CD4-positive, CD25-positive, alpha-beta regulatory T cell (primary cell): ENCODE results near the gene LITAF. TPM values are rescaled to one million over a fixed set of nuclear protein-coding genes. Genes with fewer than 3 reads are reported as not detected.
A peak's percentile ranks its signal among the peaks of the same experiment; 100 is the strongest.

Experiments
- ATAC-seq, 2 donors: fragments of 150-1000 bp; cut with Tn5 transposase; one replicate each; pipeline ENCODE4 v1.10.0; 2021; ENCODE audit warnings: low read depth in 2 of 2, moderate number of reproducible peaks in 2 of 2, moderate library complexity in 1 of 2
- DNase-seq, 3 donors: peaks; one replicate each; pipeline versions ENCODE4 v3.0.0 to v3.0.0-alpha.2; 2012 to 2022; ENCODE audit warnings: mixed read lengths in 1 of 3
- H3K27ac ChIP-seq: one replicate; pipeline ENCODE4 v1.7.0; 2013; ENCODE audit warnings: mild to moderate bottlenecking, low read length; ENCODE audit not compliant: insufficient read depth, poor library complexity, severe bottlenecking
- H3K27me3 ChIP-seq: one replicate; pipeline ENCODE4 v1.7.0; 2013; ENCODE audit warnings: low read length; ENCODE audit not compliant: control insufficient read depth, insufficient read depth
- H3K36me3 ChIP-seq: one replicate; pipeline ENCODE4 v1.7.0; 2013; ENCODE audit warnings: mild to moderate bottlenecking, low read length, moderate library complexity; ENCODE audit not compliant: control insufficient read depth, insufficient read depth
- H3K4me1 ChIP-seq: 2 replicates; pipeline ENCODE4 v1.7.0; 2013; ENCODE audit warnings: mild to moderate bottlenecking, low read length; ENCODE audit not compliant: insufficient read depth, control insufficient read depth, poor library complexity, severe bottlenecking
- H3K4me3 ChIP-seq: one replicate; pipeline ENCODE4 v1.7.0; 2013; ENCODE audit warnings: low read depth, mild to moderate bottlenecking, low read length, moderate library complexity
- H3K9me3 ChIP-seq, 2 experiments: 1 replicate in 1 of 2; 2 replicates in 1 of 2; pipeline ENCODE4 v1.7.0; 2013; ENCODE audit warnings: low read length in 2 of 2, mild to moderate bottlenecking in 1 of 2, moderate library complexity in 1 of 2; ENCODE audit not compliant: control insufficient read depth in 2 of 2
- H3K27ac Mint-ChIP-seq, 3 donors: one replicate each; pipeline ENCODE4 v1.8.0; 2020 to 2022; ENCODE audit warnings: mild to moderate bottlenecking in 3 of 3, mixed read lengths in 3 of 3, moderate library complexity in 2 of 3
- H3K27me3 Mint-ChIP-seq: one replicate; pipeline ENCODE4 v1.8.0; 2022; ENCODE audit warnings: mild to moderate bottlenecking, mixed read lengths
- H3K36me3 Mint-ChIP-seq: one replicate; pipeline ENCODE4 v1.8.0; 2020; ENCODE audit warnings: mixed read lengths
- H3K4me1 Mint-ChIP-seq, 4 donors: one replicate each; pipeline ENCODE4 v1.8.0; 2020 to 2022; ENCODE audit warnings: mixed read lengths in 4 of 4, mild to moderate bottlenecking in 1 of 4
- H3K4me3 Mint-ChIP-seq, 4 donors: one replicate each; pipeline ENCODE4 v1.8.0; 2020 to 2022; ENCODE audit warnings: mild to moderate bottlenecking in 4 of 4, mixed read lengths in 4 of 4, moderate library complexity in 3 of 4
- H3K9me3 Mint-ChIP-seq, 7 donors: one replicate each; pipeline ENCODE4 v1.8.0; 2020 to 2022; ENCODE audit warnings: mixed read lengths in 7 of 7, mild to moderate bottlenecking in 3 of 7, moderate library complexity in 2 of 7
- polyA plus RNA-seq, 4 donors: library from polyadenylated mRNA; unstranded; fragments of 300-500 nt; fragmentation: Illumina TruSeq; gene quantifications; one replicate each; pipeline ENCODE4 v1.2.3, GENCODE V29; 2021
- total RNA-seq: library from RNA; stranded (reverse); gene quantifications from one replicate; pipeline ENCODE4 v1.2.3, GENCODE V29; 2022

Gene LITAF
- total and polyA plus RNA-seq, 5 donors from 2014 or later, result 281 to 696 (median 635) TPM

- ATAC-seq (no peak), DNase-seq (no peak)
- Mint-ChIP-seq H3K4me1 (peaks cover 16 to 50% (median 31%) of the 10 kb centered on the region in 4 donors), H3K4me3 (peak overlapping the region in 1 of 4 donors; percentile 16), H3K9me3 (peaks cover 0 to 6% (median 0%) of the 10 kb centered on the region in 7 donors), H3K27me3 (peaks cover 6% of the 10 kb centered on the region), H3K36me3 (peaks cover 59% of the 10 kb centered on the region), H3K27ac (peak overlapping the region in 2 of 3 donors; percentile 74 to 85)
- H3K27ac ChIP-seq, result no peak overlapping the region
- no peak overlapping the region for H3K4me3 ChIP-seq
- H3K9me3 ChIP-seq, result no peaks in the 10 kb centered on the region
- peaks cover 25% of the 10 kb centered on the region for H3K4me1 ChIP-seq
- no peaks in the 10 kb centered on the region for H3K27me3 ChIP-seq
- peaks cover 85% of the 10 kb centered on the region for H3K36me3 ChIP-seq
Observed at GRCh38 chr16:11553371-11553770, 33.3 kb downstream of the LITAF start.

- Histone ChIP-seq H3K27ac (no peak overlapping the region), H3K4me1 (peaks cover 16% of the 10 kb centered on the region), H3K4me3 (no peak overlapping the region), H3K36me3 (peaks cover 94% of the 10 kb centered on the region), H3K9me3 (no peaks in the 10 kb centered on the region), H3K27me3 (no peaks in the 10 kb centered on the region)
- Mint-ChIP-seq H3K27me3 (peaks cover 6% of the 10 kb centered on the region), H3K4me1 (peaks cover 13 to 41% (median 27%) of the 10 kb centered on the region in 4 donors), H3K9me3 (peaks cover 0 to 6% (median 0%) of the 10 kb centered on the region in 7 donors), H3K36me3 (peaks cover 67% of the 10 kb centered on the region), H3K4me3 (peak overlapping the region in 1 of 4 donors; percentile 60), H3K27ac (peak overlapping the region in 2 of 3 donors; percentile 21 to 39)
- ATAC-seq (no peak), DNase-seq (no peak)
Observed at GRCh38 chr16:11552440-11552839, 34.3 kb downstream of the LITAF start.

GRCh38 chr16:11551842-11552241 is 34.9 kb downstream of the LITAF start:
- H3K4me1 ChIP-seq, result peaks cover 10% of the 10 kb centered on the region
- DNase-seq (no peak), ATAC-seq (no peak)
- no peaks in the 10 kb centered on the region for H3K9me3 ChIP-seq
- no peaks in the 10 kb centered on the region for H3K27me3 ChIP-seq
- Mint-ChIP-seq H3K36me3 (peaks cover 66% of the 10 kb centered on the region), H3K4me1 (peaks cover 13 to 35% (median 21%) of the 10 kb centered on the region in 4 donors), H3K4me3 (no peak overlapping the region), H3K27me3 (peaks cover 2% of the 10 kb centered on the region), H3K27ac (peak overlapping the region in 1 of 3 donors; percentile 20), H3K9me3 (peaks cover 0 to 6% (median 0%) of the 10 kb centered on the region in 7 donors)
- H3K36me3 ChIP-seq, result peaks cover 99% of the 10 kb centered on the region
- no peak overlapping the region for H3K27ac ChIP-seq
- H3K4me3 ChIP-seq, result no peak overlapping the region

- DNase-seq, result no peak
- Histone ChIP-seq H3K4me3 (no peak overlapping the region), H3K9me3 (no peaks in the 10 kb centered on the region), H3K36me3 (peaks cover 97% of the 10 kb centered on the region), H3K27ac (no peak overlapping the region), H3K4me1 (peaks cover 1% of the 10 kb centered on the region), H3K27me3 (no peaks in the 10 kb centered on the region)
- H3K27ac Mint-ChIP-seq, result peak overlapping the region in 2 of 3 donors; percentile 42 to 52
- ATAC-seq, result no peak
- peaks cover 57% of the 10 kb centered on the region for H3K36me3 Mint-ChIP-seq
- peak overlapping the region in 1 of 4 donors; percentile 43 for H3K4me3 Mint-ChIP-seq
- H3K27me3 Mint-ChIP-seq, result no peaks in the 10 kb centered on the region
- H3K4me1 Mint-ChIP-seq, result peaks cover 9 to 26% (median 15%) of the 10 kb centered on the region in 4 donors
- peaks cover 0 to under 1% (median 0%) of the 10 kb centered on the region in 7 donors for H3K9me3 Mint-ChIP-seq
Observed at GRCh38 chr16:11550791-11551498, 35.8 kb downstream of the LITAF start.

GRCh38 chr16:11547118-11547916 is 39.4 kb downstream of the LITAF start:
- H3K4me3 ChIP-seq, result no peak overlapping the region
- H3K27me3 ChIP-seq, result no peaks in the 10 kb centered on the region
- H3K4me1 ChIP-seq, result no peaks in the 10 kb centered on the region
- peaks cover 63% of the 10 kb centered on the region for H3K36me3 ChIP-seq
- H3K27ac Mint-ChIP-seq, result peak overlapping the region in 1 of 3 donors; percentile 56
- DNase-seq (no peak), ATAC-seq (no peak)
- H3K4me3 Mint-ChIP-seq, result no peak overlapping the region
- no peaks in the 10 kb centered on the region for H3K9me3 ChIP-seq
- H3K4me1 Mint-ChIP-seq, result peaks cover 5 to 13% (median 7%) of the 10 kb centered on the region in 4 donors
- H3K27ac ChIP-seq, result no peak overlapping the region
- H3K36me3 Mint-ChIP-seq, result peaks cover 43% of the 10 kb centered on the region
- H3K27me3 Mint-ChIP-seq, result no peaks in the 10 kb centered on the region
- no peaks in the 10 kb centered on the region for H3K9me3 Mint-ChIP-seq

DNA sequence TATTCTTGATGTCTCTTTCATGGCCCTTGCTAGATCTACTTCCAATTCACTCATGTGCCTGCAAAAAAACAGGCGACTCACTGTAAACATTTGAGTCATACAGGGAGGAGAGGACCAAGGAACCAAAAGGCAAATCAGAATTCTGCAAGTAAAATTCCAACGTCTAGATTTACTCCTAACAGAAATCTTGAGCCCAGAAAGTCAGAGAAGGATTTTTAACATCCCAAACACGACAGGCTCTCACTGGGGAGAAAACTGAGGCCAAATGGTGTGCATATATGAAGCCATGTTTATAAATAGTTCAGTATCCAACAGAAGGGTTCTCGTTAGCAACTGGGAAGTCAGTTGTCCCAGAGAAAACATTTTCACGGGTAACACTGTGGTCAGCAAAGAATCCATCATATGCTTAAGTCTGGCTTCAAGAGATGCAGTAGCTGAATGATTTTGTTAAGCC is 40.1 kb downstream of the LITAF start:
- Mint-ChIP-seq H3K27me3 (no peaks in the 10 kb centered on the region), H3K27ac (peak overlapping the region in 2 of 3 donors; percentile 26 to 69), H3K4me3 (no peak overlapping the region), H3K9me3 (peaks cover 0 to 1% (median 0%) of the 10 kb centered on the region in 7 donors), H3K36me3 (peaks cover 42% of the 10 kb centered on the region), H3K4me1 (peaks cover 5 to 17% (median 10%) of the 10 kb centered on the region in 4 donors)
- no peaks in the 10 kb centered on the region for H3K4me1 ChIP-seq
- peaks cover 57% of the 10 kb centered on the region for H3K36me3 ChIP-seq
- no peak overlapping the region for H3K4me3 ChIP-seq
- no peaks in the 10 kb centered on the region for H3K9me3 ChIP-seq
- no peaks in the 10 kb centered on the region for H3K27me3 ChIP-seq
- H3K27ac ChIP-seq, result no peak overlapping the region
- DNase-seq, result no peak
- no peak for ATAC-seq

DNA sequence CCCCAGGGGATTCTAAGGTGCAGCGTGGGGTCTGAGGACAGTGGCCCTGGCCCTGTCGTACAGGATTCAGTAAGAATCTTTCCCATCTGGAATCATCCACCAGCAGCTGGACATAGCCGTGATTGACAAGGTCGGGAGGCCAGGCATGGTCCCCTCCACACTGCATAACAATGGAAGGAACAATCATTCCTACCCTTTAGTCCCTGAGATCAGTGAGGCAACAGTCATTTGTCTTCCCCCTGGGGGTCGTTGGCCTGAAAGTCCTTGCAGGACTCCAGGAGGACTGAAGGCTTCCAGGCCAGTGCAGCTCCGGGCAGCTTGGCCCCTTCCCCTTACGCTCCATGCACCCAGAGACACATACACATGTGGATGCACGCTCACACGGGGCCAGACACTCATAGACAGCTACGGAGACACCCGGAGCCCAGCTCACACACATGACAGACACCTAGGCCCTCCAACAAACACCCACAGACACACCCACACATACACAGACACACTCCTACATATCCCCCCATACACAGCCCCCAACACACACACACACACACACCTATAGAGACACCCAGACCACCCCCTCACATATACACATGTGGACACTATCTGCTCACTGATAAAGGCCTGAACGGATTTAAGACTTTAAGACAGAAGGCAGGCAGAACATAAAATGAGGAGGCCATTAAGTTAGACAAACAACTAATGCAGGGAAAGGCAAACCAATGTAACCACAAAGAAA is 42.9 kb downstream of the LITAF start:
- Mint-ChIP-seq H3K36me3 (peaks cover 21% of the 10 kb centered on the region), H3K9me3 (peaks cover 0 to 1% (median 0%) of the 10 kb centered on the region in 7 donors), H3K4me3 (no peak overlapping the region), H3K4me1 (peaks cover 0 to 21% (median 15%) of the 10 kb centered on the region in 4 donors), H3K27me3 (peaks cover 4% of the 10 kb centered on the region), H3K27ac (peak overlapping the region; percentile 56 to 96 (median 76))
- Histone ChIP-seq H3K27me3 (no peaks in the 10 kb centered on the region), H3K9me3 (no peaks in the 10 kb centered on the region), H3K27ac (no peak overlapping the region), H3K4me3 (no peak overlapping the region), H3K4me1 (no peaks in the 10 kb centered on the region), H3K36me3 (peaks cover 28% of the 10 kb centered on the region)
- no peak for DNase-seq
- ATAC-seq, result peak in 1 of 2 donors; percentile 9
